ENCODE results near the gene PTBP3. TPM values are rescaled to one million over a fixed set of nuclear protein-coding genes. Genes with fewer than 3 reads are reported as not detected.
"Not testable (repeated sequence)": the region's sequence is repeated elsewhere in the genome, so short reads cannot be mapped to it uniquely, and the experiment has no call there.

PTBP3 gene
- total RNA-seq, 1 donor from 2014 or later: 58.9 TPM

DNA sequence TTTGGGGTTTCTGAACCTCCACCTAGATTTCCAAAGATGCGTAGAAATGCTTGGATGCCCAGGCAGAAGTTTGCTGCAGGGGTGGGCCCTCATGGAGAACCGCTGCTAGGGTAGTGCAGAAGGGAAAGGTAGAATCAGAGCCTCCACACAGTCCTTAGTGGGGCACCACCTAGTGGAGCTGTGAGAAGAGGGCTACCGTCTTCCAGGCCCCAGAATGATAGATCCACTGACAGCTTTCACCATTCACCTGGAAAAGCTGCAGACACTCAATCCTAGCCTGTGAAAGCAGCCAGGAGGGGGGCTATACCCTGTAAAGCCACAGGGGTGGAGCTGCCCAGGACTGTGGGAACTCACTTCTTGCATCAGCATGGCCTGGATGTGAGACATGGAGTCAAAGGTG, 33.2 kb upstream of the PTBP3 start:
- TF ChIP-seq POLR2A (IDR thresholded peaks at IDR 0.05) (no peak), POLR2AphosphoS5 (IDR thresholded peaks at IDR 0.05; ENCODE audit: insufficient read depth in 1 of 2, low read depth in 1 of 2) (no peak)
- TF ChIP-seq, protein P1, sequence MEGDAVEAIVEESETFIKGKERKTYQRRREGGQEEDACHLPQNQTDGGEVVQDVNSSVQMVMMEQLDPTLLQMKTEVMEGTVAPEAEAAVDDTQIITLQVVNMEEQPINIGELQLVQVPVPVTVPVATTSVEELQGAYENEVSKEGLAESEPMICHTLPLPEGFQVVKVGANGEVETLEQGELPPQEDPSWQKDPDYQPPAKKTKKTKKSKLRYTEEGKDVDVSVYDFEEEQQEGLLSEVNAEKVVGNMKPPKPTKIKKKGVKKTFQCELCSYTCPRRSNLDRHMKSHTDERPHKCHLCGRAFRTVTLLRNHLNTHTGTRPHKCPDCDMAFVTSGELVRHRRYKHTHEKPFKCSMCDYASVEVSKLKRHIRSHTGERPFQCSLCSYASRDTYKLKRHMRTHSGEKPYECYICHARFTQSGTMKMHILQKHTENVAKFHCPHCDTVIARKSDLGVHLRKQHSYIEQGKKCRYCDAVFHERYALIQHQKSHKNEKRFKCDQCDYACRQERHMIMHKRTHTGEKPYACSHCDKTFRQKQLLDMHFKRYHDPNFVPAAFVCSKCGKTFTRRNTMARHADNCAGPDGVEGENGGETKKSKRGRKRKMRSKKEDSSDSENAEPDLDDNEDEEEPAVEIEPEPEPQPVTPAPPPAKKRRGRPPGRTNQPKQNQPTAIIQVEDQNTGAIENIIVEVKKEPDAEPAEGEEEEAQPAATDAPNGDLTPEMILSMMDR (IDR thresholded peaks at IDR 0.05): no peak
- Histone ChIP-seq H3K27me3 (no peaks in the 10 kb centered on the region), H3K4me3 (no peak overlapping the region), H3K36me3 (no peaks in the 10 kb centered on the region), H3K9me3 (no peaks in the 10 kb centered on the region), H3K4me1 (no peaks in the 10 kb centered on the region), H3K27ac (no peak overlapping the region)
- intact Hi-C loops (cut with DNase I): no loop called here
- no peak for DNase-seq (ENCODE audit: extremely low spot score in 2 of 2)

- intact Hi-C loops (cut with DNase I); H3K4me1 ChIP-seq; H3K4me3 ChIP-seq; H3K27ac ChIP-seq; H3K9me3 ChIP-seq; DNase-seq (ENCODE audit: extremely low spot score in 2 of 2); H3K36me3 ChIP-seq; H3K27me3 ChIP-seq: not testable (repeated sequence)
Measured at GRCh38 chr9:112365257-112365656, 31.8 kb upstream of the PTBP3 start.

- Histone ChIP-seq H3K36me3 (no peaks in the 10 kb centered on the region), H3K27ac (no peak overlapping the region), H3K4me1 (no peaks in the 10 kb centered on the region), H3K9me3 (no peaks in the 10 kb centered on the region), H3K27me3 (no peaks in the 10 kb centered on the region), H3K4me3 (no peak overlapping the region)
- intact Hi-C loops (cut with DNase I): no loop called here
- DNase-seq (ENCODE audit: extremely low spot score in 2 of 2): no peak
- TF ChIP-seq POLR2A (IDR thresholded peaks at IDR 0.05) (no peak), POLR2AphosphoS5 (IDR thresholded peaks at IDR 0.05; ENCODE audit: insufficient read depth in 1 of 2, low read depth in 1 of 2) (no peak)
- TF ChIP-seq, protein P1 (IDR thresholded peaks at IDR 0.05): no peak
Measured at GRCh38 chr9:112364761-112365160, 31.3 kb upstream of the PTBP3 start.

DNA sequence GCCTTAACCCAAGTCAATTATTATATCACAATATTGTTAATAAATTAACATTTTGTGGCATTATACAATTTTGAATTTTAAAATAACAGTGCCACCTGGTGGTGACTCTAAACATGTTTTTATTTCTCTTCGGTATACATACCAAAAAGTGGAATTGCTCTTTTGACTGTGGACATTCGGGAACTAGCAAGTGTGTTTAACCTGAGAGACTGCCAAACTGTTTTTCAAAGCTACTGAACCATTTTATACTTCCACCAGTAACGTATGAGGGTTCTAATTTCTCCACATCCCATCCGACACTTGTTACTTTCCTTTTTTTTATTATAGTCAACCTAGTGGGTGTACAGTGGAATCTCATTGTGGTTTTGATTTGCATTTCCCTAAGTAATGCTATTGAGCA, 28.2 kb upstream of the PTBP3 start:
- H3K27ac ChIP-seq: no peak overlapping the region
- intact Hi-C loops (cut with DNase I): no loop called here
- TF ChIP-seq POLR2A (IDR thresholded peaks at IDR 0.05) (no peak), POLR2AphosphoS5 (IDR thresholded peaks at IDR 0.05; ENCODE audit: insufficient read depth in 1 of 2, low read depth in 1 of 2) (no peak)
- TF ChIP-seq, protein P1 (IDR thresholded peaks at IDR 0.05): peak; percentile 50 to 60 (median 59)
- no peaks in the 10 kb centered on the region for H3K4me1 ChIP-seq
- H3K36me3 ChIP-seq: no peaks in the 10 kb centered on the region
- H3K27me3 ChIP-seq: no peaks in the 10 kb centered on the region
- no peaks in the 10 kb centered on the region for H3K9me3 ChIP-seq
- no peak overlapping the region for H3K4me3 ChIP-seq
- no peak for DNase-seq (ENCODE audit: extremely low spot score in 2 of 2)

GRCh38 chr9:112360047-112360804, 26.8 kb upstream of the PTBP3 start:
- intact Hi-C loops (cut with DNase I): no loop called here
- TF ChIP-seq, protein P1 (IDR thresholded peaks at IDR 0.05): no peak
- TF ChIP-seq POLR2A (IDR thresholded peaks at IDR 0.05) (no peak), POLR2AphosphoS5 (IDR thresholded peaks at IDR 0.05; ENCODE audit: insufficient read depth in 1 of 2, low read depth in 1 of 2) (no peak)
- Histone ChIP-seq H3K4me3 (no peak overlapping the region), H3K36me3 (no peaks in the 10 kb centered on the region), H3K27me3 (no peaks in the 10 kb centered on the region), H3K27ac (no peak overlapping the region), H3K9me3 (no peaks in the 10 kb centered on the region), H3K4me1 (no peaks in the 10 kb centered on the region)
- DNase-seq (ENCODE audit: extremely low spot score in 2 of 2): no peak

Data from vagina (tissue), 2 donors.